HEK293 (cell line): ENCODE results near the gene OR9G4.

Experiments
- CTCF ChIP-seq: fragments of 450-650 bp; formaldehyde crosslinking; IDR thresholded peaks from 2 replicates; pipeline ENCODE4 v1.5.1; 2016; ENCODE audit warnings: missing biosample characterization, missing genetic modification characterization
- KLF9 ChIP-seq: fragments of 450-650 bp; formaldehyde crosslinking; IDR thresholded peaks from 2 replicates; pipeline ENCODE4 v1.5.1; 2016; ENCODE audit warnings: missing biosample characterization, missing genetic modification characterization, low read depth
- SP2 ChIP-seq: fragments of 450-650 bp; formaldehyde crosslinking; IDR thresholded peaks from 2 replicates; pipeline ENCODE4 v1.5.1; 2016; ENCODE audit warnings: missing biosample characterization, missing genetic modification characterization
- ZNF292 ChIP-seq: fragments of 450-650 bp; formaldehyde crosslinking; IDR thresholded peaks from 2 replicates; pipeline ENCODE4 v1.5.1; 2016; ENCODE audit warnings: low read depth, missing biosample characterization, missing genetic modification characterization, borderline replicate concordance
- ZNF658 ChIP-seq: fragments of 450-650 bp; formaldehyde crosslinking; IDR thresholded peaks from 2 replicates; pipeline ENCODE4; 2016; ENCODE audit warnings: missing biosample characterization, missing genetic modification characterization
- ZSCAN5A ChIP-seq: fragments of 450-650 bp; formaldehyde crosslinking; IDR thresholded peaks from 2 replicates; pipeline ENCODE4 v1.5.1; 2016; ENCODE audit warnings: missing biosample characterization, missing genetic modification characterization

GRCh38 chr11:56764976-56765375, 16.5 kb upstream of the OR9G4 start:
- TF ChIP-seq CTCF (tag by site-specific recombination): no peak
- no peak for TF ChIP-seq ZSCAN5A (tag by site-specific recombination)
- no peak for TF ChIP-seq ZNF658
- no peak for TF ChIP-seq SP2 (tag by site-specific recombination)
- no peak for TF ChIP-seq ZNF292 (tag by site-specific recombination)
- TF ChIP-seq KLF9 (tag by site-specific recombination): no peak
